Tibial artery (tissue), 4 donors: Measurements from ENCODE around the gene RBMS3.
A peak's percentile ranks its signal among the peaks of the same experiment; 100 is the strongest.

Source experiments
- DNase-seq, 2 donors: peaks; one replicate each; pipeline ENCODE4 v3.0.0-alpha.2; 2019
- H3K27ac ChIP-seq, 2 donors: fragments of 200-600 bp; sonication (generic) in 1 of 2; 1 replicate in 1 of 2; 2 replicates in 1 of 2; pipeline ENCODE4 v1.5.1; 2018 to 2019; ENCODE audit warnings: mild to moderate bottlenecking in 1 of 2
- H3K27me3 ChIP-seq, 2 donors: fragments of 200-600 bp; sonication (generic) in 1 of 2; one replicate each; pipeline versions ENCODE4 v1.5.1 to v1.6.0; 2016 to 2019
- H3K36me3 ChIP-seq, 3 donors: fragments of 200-600 bp; sonication (generic) in 2 of 3; one replicate each; pipeline ENCODE4 v1.5.1; 2016 to 2019; ENCODE audit warnings: mild to moderate bottlenecking in 2 of 3
- H3K4me1 ChIP-seq, 4 donors: fragments of 200-600 bp; sonication (generic) in 2 of 4; 1 replicate in 3 of 4; 2 replicates in 1 of 4; pipeline ENCODE4 v1.5.1; 2016 to 2019
- H3K4me3 ChIP-seq, 2 donors: fragments of 200-600 bp; sonication (generic) in 1 of 2; 1 replicate in 1 of 2; 2 replicates in 1 of 2; pipeline ENCODE4 v1.5.1; 2018 to 2019; ENCODE audit warnings: mild to moderate bottlenecking in 2 of 2
- H3K9me3 ChIP-seq, 3 donors: fragments of 200-600 bp; sonication (generic) in 1 of 3; one replicate each; pipeline ENCODE4 v1.5.1; 2016 to 2019
- intact Hi-C: fragments of 100-400 bp; cut with DNase I; formaldehyde crosslinking; loops from one replicate; pipeline ENCODE4 v1.15.0; 2023; ENCODE audit warnings: low total_unique reads
- TF ChIP-seq, protein P1 (sequence below), 2 experiments: fragments of 200-600 bp in 1 of 2; fragments of 450-650 bp in 1 of 2; IDR thresholded peaks; one replicate each; pipeline ENCODE4 v1.5.1; 2017 to 2019; ENCODE audit warnings: antibody characterized with exemption in 2 of 2, mild to moderate bottlenecking in 1 of 2, moderate library complexity in 1 of 2

Gene RBMS3

GRCh38 chr3:29512641-29513040, 231.8 kb downstream of the RBMS3 start:
- Histone ChIP-seq H3K9me3 (no peaks in the 10 kb centered on the region), H3K4me3 (no peak overlapping the region), H3K4me1 (peaks cover 0 to 50% (median 33%) of the 10 kb centered on the region in 4 donors), H3K27me3 (no peaks in the 10 kb centered on the region), H3K27ac (no peak overlapping the region), H3K36me3 (no peaks in the 10 kb centered on the region)
- TF ChIP-seq, protein P1, sequence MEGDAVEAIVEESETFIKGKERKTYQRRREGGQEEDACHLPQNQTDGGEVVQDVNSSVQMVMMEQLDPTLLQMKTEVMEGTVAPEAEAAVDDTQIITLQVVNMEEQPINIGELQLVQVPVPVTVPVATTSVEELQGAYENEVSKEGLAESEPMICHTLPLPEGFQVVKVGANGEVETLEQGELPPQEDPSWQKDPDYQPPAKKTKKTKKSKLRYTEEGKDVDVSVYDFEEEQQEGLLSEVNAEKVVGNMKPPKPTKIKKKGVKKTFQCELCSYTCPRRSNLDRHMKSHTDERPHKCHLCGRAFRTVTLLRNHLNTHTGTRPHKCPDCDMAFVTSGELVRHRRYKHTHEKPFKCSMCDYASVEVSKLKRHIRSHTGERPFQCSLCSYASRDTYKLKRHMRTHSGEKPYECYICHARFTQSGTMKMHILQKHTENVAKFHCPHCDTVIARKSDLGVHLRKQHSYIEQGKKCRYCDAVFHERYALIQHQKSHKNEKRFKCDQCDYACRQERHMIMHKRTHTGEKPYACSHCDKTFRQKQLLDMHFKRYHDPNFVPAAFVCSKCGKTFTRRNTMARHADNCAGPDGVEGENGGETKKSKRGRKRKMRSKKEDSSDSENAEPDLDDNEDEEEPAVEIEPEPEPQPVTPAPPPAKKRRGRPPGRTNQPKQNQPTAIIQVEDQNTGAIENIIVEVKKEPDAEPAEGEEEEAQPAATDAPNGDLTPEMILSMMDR (IDR thresholded peaks at IDR 0.05), result no peak
- intact Hi-C loops, result no loop called here
- DNase-seq, result no peak

GRCh38 chr3:29513236-29513635, 232.4 kb downstream of the RBMS3 start:
- TF ChIP-seq, protein P1 (IDR thresholded peaks at IDR 0.05), result no peak
- Histone ChIP-seq H3K4me3 (peak overlapping the region; percentile 0 to 14), H3K27me3 (no peaks in the 10 kb centered on the region), H3K27ac (peak overlapping the region in 1 of 2 donors; percentile 42), H3K36me3 (no peaks in the 10 kb centered on the region), H3K9me3 (no peaks in the 10 kb centered on the region), H3K4me1 (peaks cover 0 to 49% (median 33%) of the 10 kb centered on the region in 4 donors)
- peak in 1 of 2 donors; percentile 61 for DNase-seq
- intact Hi-C loops, result no loop called here

DNA sequence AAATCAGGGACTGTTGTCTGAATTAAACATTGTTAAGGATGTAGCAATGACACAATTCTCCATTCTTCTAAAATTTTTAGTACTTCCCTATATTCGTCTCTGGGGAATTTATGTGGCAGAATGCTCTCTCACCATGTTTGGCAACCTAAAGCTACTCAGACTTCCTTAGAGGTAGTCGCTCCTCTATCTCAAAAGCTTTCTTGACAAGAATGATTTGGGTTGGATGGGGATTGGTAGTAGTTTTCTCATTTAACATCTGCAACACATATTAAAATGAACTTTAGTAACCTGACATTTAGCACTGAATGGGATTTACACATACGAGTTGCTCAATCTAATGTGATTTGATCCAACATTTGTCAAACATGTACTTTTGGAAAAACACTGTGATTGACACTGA, 233.3 kb downstream of the RBMS3 start:
- DNase-seq, result no peak
- TF ChIP-seq, protein P1 (IDR thresholded peaks at IDR 0.05), result no peak
- Histone ChIP-seq H3K9me3 (no peaks in the 10 kb centered on the region), H3K4me3 (no peak overlapping the region), H3K36me3 (no peaks in the 10 kb centered on the region), H3K4me1 (peaks cover 0 to 51% (median 33%) of the 10 kb centered on the region in 4 donors), H3K27me3 (no peaks in the 10 kb centered on the region), H3K27ac (peak overlapping the region in 1 of 2 donors; percentile 42)
- intact Hi-C loops, result no loop called here

- intact Hi-C loops, result no loop called here
- no peaks in the 10 kb centered on the region for H3K27me3 ChIP-seq
- peaks cover 0 to 59% (median 40%) of the 10 kb centered on the region in 4 donors for H3K4me1 ChIP-seq
Measured at GRCh38 chr3:29514912-29515311, 234.0 kb downstream of the RBMS3 start.

DNA sequence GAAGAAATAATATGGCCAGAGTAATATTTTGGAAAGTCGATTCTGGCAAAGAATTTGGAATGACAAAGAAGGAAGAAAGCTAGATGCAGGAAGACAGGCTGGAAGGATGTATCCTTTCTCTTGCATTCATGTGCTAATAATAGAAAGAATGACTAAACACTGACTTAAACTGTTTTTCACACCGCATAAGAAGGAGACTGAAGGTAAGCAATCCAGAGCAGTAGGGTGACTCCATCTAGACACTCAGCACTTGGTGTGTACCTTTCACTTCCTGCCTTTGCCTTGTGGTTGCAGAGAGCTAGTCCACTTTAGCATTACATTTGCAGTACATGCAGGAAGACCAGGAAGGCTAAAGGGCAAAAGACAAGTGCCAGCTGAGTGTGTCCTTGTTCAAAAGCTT, 234.6 kb downstream of the RBMS3 start:
- DNase-seq, result no peak
- Histone ChIP-seq H3K27me3 (no peaks in the 10 kb centered on the region), H3K4me1 (peaks cover 0 to 64% (median 40%) of the 10 kb centered on the region in 4 donors), H3K9me3 (no peaks in the 10 kb centered on the region), H3K36me3 (no peaks in the 10 kb centered on the region), H3K27ac (no peak overlapping the region), H3K4me3 (no peak overlapping the region)
- TF ChIP-seq, protein P1 (IDR thresholded peaks at IDR 0.05), result no peak
- intact Hi-C loops, result no loop called here

More at GRCh38 chr3:29514912-29515311, 234.0 kb downstream of the RBMS3 start:
- H3K4me3 ChIP-seq, result no peak overlapping the region
- no peaks in the 10 kb centered on the region for H3K36me3 ChIP-seq
- TF ChIP-seq, protein P1 (IDR thresholded peaks at IDR 0.05), result no peak
- no peaks in the 10 kb centered on the region for H3K9me3 ChIP-seq
- DNase-seq, result no peak
- no peak overlapping the region for H3K27ac ChIP-seq

DNA sequence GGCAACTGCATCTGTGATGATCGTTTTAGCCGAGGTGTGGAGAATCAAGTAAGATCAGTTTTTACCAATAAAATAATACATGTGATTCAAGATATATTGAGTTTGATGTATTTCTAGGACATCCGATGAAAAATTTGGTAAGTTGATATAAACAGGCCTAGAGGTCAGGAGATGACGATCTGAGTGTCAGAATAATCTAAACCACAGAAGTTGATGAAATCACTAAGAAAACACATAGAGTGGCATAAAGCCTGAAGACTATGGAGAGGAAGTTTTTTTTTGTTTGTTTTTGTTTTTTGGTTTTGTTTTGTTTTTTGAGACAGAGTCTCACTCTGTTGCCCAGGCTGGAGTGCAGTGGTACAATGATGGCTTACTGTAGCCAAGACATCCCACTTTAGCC, 235.3 kb downstream of the RBMS3 start:
- Histone ChIP-seq H3K4me1 (peaks cover 0 to 71% (median 42%) of the 10 kb centered on the region in 4 donors), H3K4me3 (no peak overlapping the region), H3K27ac (no peak overlapping the region), H3K36me3 (no peaks in the 10 kb centered on the region), H3K27me3 (no peaks in the 10 kb centered on the region), H3K9me3 (no peaks in the 10 kb centered on the region)
- TF ChIP-seq, protein P1 (IDR thresholded peaks at IDR 0.05), result no peak
- intact Hi-C loops, result no loop called here
- DNase-seq, result no peak
